SU-DHL-6 (cell line): ENCODE data around the gene SMPDL3A.
"Not testable (repeated sequence)": the region's sequence is repeated elsewhere in the genome, so short reads cannot be mapped to it uniquely, and the experiment has no call there.

ENCODE experiments used
- H2AFZ ChIP-seq: fragments of 200-600 bp; sonication (generic); 2 replicates; pipeline ENCODE4 v1.6.1; 2014; ENCODE audit warnings: low read depth, mild to moderate bottlenecking, moderate library complexity, mixed read lengths, antibody characterized with exemption, low read length; ENCODE audit not compliant: severe bottlenecking
- H3F3A ChIP-seq: fragments of 200-600 bp; shearing (Covaris generic); 2 replicates; pipeline ENCODE4 v1.6.0; 2016; ENCODE audit warnings: antibody characterized with exemption, mild to moderate bottlenecking; ENCODE audit not compliant: insufficient read depth
- H3K27ac ChIP-seq: fragments of 200-600 bp; sonication (generic); 2 replicates; pipeline ENCODE4 v1.5.1; 2016; ENCODE audit warnings: low read depth, mild to moderate bottlenecking, low read length, moderate library complexity, mixed read lengths
- H3K27me3 ChIP-seq: fragments of 200-600 bp; sonication (generic), shearing (Covaris generic); 2 replicates; pipeline ENCODE4 v1.6.0; 2014; ENCODE audit warnings: mild to moderate bottlenecking, low read length
- H3K36me3 ChIP-seq: fragments of 200-600 bp; sonication (generic); 2 replicates; pipeline ENCODE4 v1.6.1; 2014; ENCODE audit warnings: mild to moderate bottlenecking, low read length, mixed read lengths
- H3K4me2 ChIP-seq: fragments of 300-600, 200-600 bp; shearing (Covaris generic), sonication (generic); 2 replicates; pipeline ENCODE4 v1.6.0; 2014; ENCODE audit warnings: low read length, low read depth, mild to moderate bottlenecking; ENCODE audit not compliant: poor library complexity, severe bottlenecking
- H3K4me3 ChIP-seq: fragments of 200-600 bp; sonication (generic); 2 replicates; pipeline ENCODE4 v1.5.1; 2014; ENCODE audit warnings: antibody characterized with exemption, low read length, mild to moderate bottlenecking, mixed read lengths; ENCODE audit not compliant: insufficient read depth, poor library complexity, severe bottlenecking
- H3K79me2 ChIP-seq: fragments of 200-600 bp; sonication (generic); 2 replicates; pipeline ENCODE4 v1.6.1; 2014; ENCODE audit warnings: mild to moderate bottlenecking, low read length, moderate library complexity; ENCODE audit not compliant: insufficient read depth
- H3K9ac ChIP-seq: fragments of 200-600 bp; sonication (generic); 2 replicates; pipeline ENCODE4 v1.7.0; 2014; ENCODE audit warnings: mild to moderate bottlenecking, low read length
- H3K9me2 ChIP-seq: fragments of 200-600 bp; sonication (generic); replicated peaks from 2 replicates; pipeline ENCODE4 v1.6.1; 2014; ENCODE audit warnings: low read length; ENCODE audit not compliant: insufficient read depth
- H3K9me3 ChIP-seq: fragments of 200-600 bp; sonication (generic); 2 replicates; pipeline ENCODE4 v1.6.1; 2014; ENCODE audit warnings: low read length, mixed read lengths; ENCODE audit not compliant: insufficient read depth
- H4K20me1 ChIP-seq: fragments of 200-600 bp; sonication (generic); 2 replicates; pipeline ENCODE4 v1.6.1; 2014; ENCODE audit warnings: low read depth, mild to moderate bottlenecking, antibody characterized with exemption, low read length, moderate library complexity, mixed read lengths
- EZH2phosphoT487 ChIP-seq: fragments of 200-600 bp; sonication (generic), shearing (Covaris generic); conservative IDR thresholded peaks from 2 replicates; pipeline ENCODE4 v1.6.1; 2018; ENCODE audit warnings: mild to moderate bottlenecking, antibody characterized with exemption, low read length, moderate library complexity, mixed read lengths
- TF ChIP-seq, protein P1 (sequence below): fragments of 200-600 bp; sonication (generic); IDR thresholded peaks from one replicate; pipeline ENCODE4 v1.5.1; 2017; ENCODE audit warnings: antibody characterized with exemption, mild to moderate bottlenecking, low read length, moderate library complexity; ENCODE audit not compliant: insufficient read depth, poor library complexity, severe bottlenecking

SMPDL3A gene

GRCh38 chr6:122746688-122747087 is 42.4 kb upstream of the SMPDL3A start:
- no peak overlapping the region for H3K4me2 ChIP-seq
- no peaks in the 10 kb centered on the region for H3K9me3 ChIP-seq
- H3K4me3 ChIP-seq: no peak overlapping the region
- no peaks in the 10 kb centered on the region for H3K27me3 ChIP-seq
- no peaks in the 10 kb centered on the region for H3K36me3 ChIP-seq
- no peak overlapping the region for H2AFZ ChIP-seq
- H3K9me2 ChIP-seq: no peaks in the 10 kb centered on the region
- no peak overlapping the region for H3K27ac ChIP-seq
- no peak overlapping the region for H3K9ac ChIP-seq
- H3F3A ChIP-seq: no peaks in the 10 kb centered on the region
- H3K79me2 ChIP-seq: no peaks in the 10 kb centered on the region
- no peaks in the 10 kb centered on the region for H4K20me1 ChIP-seq
- TF ChIP-seq, protein P1, sequence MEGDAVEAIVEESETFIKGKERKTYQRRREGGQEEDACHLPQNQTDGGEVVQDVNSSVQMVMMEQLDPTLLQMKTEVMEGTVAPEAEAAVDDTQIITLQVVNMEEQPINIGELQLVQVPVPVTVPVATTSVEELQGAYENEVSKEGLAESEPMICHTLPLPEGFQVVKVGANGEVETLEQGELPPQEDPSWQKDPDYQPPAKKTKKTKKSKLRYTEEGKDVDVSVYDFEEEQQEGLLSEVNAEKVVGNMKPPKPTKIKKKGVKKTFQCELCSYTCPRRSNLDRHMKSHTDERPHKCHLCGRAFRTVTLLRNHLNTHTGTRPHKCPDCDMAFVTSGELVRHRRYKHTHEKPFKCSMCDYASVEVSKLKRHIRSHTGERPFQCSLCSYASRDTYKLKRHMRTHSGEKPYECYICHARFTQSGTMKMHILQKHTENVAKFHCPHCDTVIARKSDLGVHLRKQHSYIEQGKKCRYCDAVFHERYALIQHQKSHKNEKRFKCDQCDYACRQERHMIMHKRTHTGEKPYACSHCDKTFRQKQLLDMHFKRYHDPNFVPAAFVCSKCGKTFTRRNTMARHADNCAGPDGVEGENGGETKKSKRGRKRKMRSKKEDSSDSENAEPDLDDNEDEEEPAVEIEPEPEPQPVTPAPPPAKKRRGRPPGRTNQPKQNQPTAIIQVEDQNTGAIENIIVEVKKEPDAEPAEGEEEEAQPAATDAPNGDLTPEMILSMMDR: no peak
- no peak for TF ChIP-seq EZH2phosphoT487

- H4K20me1 ChIP-seq: no peaks in the 10 kb centered on the region
- no peak overlapping the region for H3K4me3 ChIP-seq
- H3F3A ChIP-seq: no peaks in the 10 kb centered on the region
- H3K9me3 ChIP-seq: no peaks in the 10 kb centered on the region
- no peak overlapping the region for H3K27ac ChIP-seq
- H2AFZ ChIP-seq: no peak overlapping the region
- H3K9me2 ChIP-seq: no peaks in the 10 kb centered on the region
- H3K4me2 ChIP-seq: no peak overlapping the region
- no peaks in the 10 kb centered on the region for H3K79me2 ChIP-seq
- TF ChIP-seq, protein P1: no peak
- no peak for TF ChIP-seq EZH2phosphoT487
- H3K9ac ChIP-seq: no peak overlapping the region
- H3K36me3 ChIP-seq: no peaks in the 10 kb centered on the region
- no peaks in the 10 kb centered on the region for H3K27me3 ChIP-seq
Measured at GRCh38 chr6:122747573-122747972, 41.5 kb upstream of the SMPDL3A start.

DNA sequence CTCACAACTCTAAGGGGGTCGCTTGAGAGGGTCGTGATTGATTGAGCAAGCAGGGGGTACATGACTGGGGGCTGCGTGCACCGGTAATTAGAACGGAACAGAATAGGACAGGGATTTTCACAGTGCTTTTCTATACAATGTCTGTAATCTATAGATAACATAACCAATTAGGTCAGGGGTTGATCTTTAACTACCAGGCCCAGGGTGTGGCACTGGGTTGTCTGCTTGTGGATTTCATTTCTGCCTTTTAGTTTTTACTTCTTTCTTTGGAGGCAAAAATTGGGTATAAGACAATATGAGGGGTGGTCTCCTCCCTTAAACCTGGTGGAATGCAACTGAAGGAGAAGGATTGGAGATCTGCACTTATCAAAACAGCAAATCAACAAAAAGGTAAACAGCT is 40.1 kb upstream of the SMPDL3A start:
- H3K4me2 ChIP-seq, H3K36me3 ChIP-seq, H3K79me2 ChIP-seq, H3K4me3 ChIP-seq, H3F3A ChIP-seq, H3K9me2 ChIP-seq, H3K9ac ChIP-seq, H3K9me3 ChIP-seq, H4K20me1 ChIP-seq, H3K27me3 ChIP-seq, H2AFZ ChIP-seq: not testable (repeated sequence)
- H3K27ac ChIP-seq: peak overlapping the region; percentile 81

DNA sequence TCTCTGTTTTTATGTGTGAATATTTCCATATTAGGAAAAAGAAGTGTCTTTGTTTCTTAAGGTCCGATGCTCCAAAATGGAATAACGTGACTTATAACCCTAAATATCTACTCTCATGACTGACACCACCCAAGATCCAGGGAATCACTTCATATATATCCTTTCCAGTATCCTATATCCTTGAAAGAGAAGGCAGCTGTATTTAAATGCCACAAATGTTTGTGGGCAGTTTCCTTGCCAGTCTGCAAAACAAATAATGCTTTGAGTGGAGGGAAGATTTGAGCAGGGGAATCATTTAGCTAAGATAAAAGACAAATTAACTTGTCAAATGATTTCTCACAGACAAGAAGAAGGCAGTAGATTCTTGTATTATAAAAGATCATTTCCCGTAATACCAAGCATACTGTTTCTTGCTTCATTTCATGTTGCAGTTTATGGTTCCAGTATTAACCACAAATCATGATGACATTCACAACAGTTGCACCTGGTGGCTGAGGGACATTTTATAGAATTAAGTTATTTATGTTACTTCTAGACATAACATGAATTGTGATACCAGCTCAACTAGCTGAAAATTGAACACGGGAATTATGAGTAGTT is 39.5 kb upstream of the SMPDL3A start:
- TF ChIP-seq, protein P1: no peak
- TF ChIP-seq EZH2phosphoT487: no peak
- Histone ChIP-seq H4K20me1 (no peaks in the 10 kb centered on the region), H3K4me2 (no peak overlapping the region), H3K79me2 (no peaks in the 10 kb centered on the region), H3K9me2 (no peaks in the 10 kb centered on the region), H3K9me3 (no peaks in the 10 kb centered on the region), H2AFZ (no peak overlapping the region), H3F3A (no peaks in the 10 kb centered on the region), H3K27me3 (no peaks in the 10 kb centered on the region), H3K36me3 (no peaks in the 10 kb centered on the region), H3K27ac (peak overlapping the region; percentile 81), H3K4me3 (no peak overlapping the region), H3K9ac (no peak overlapping the region)
